Liver (tissue), 9 donors: ENCODE results near the gene METTL23. TPM values are rescaled to one million over a fixed set of nuclear protein-coding genes. Genes with fewer than 3 reads are reported as not detected.

Experiments
- DNase-seq: peaks from one replicate; pipeline ENCODE4 v3.0.0-alpha.2; 2017; ENCODE audit warnings: low spot score
- H3K27ac ChIP-seq, 2 donors: one replicate each; pipeline ENCODE4 v1.7.0; 2013; ENCODE audit warnings: inconsistent platforms in 2 of 2, low read length in 2 of 2, control low read depth in 1 of 2, low read depth in 1 of 2, mild to moderate bottlenecking in 1 of 2
- H3K27me3 ChIP-seq, 4 donors: one replicate each; pipeline versions ENCODE4 v1.6.1 to v1.7.0; 2013; ENCODE audit warnings: low read length in 3 of 4, inconsistent platforms in 1 of 4, mild to moderate bottlenecking in 1 of 4, moderate library complexity in 1 of 4; ENCODE audit not compliant: control insufficient read depth in 4 of 4, insufficient read depth in 4 of 4
- H3K36me3 ChIP-seq, 4 donors: one replicate each; pipeline versions ENCODE4 v1.6.1 to v1.7.0; 2013; ENCODE audit warnings: low read length in 3 of 4, mild to moderate bottlenecking in 3 of 4, low read depth in 1 of 4, moderate library complexity in 1 of 4; ENCODE audit not compliant: control insufficient read depth in 4 of 4, insufficient read depth in 3 of 4
- H3K4me1 ChIP-seq, 4 donors: one replicate each; pipeline versions ENCODE4 v1.6.1 to v1.7.0; 2013; ENCODE audit warnings: low read length in 3 of 4, mild to moderate bottlenecking in 3 of 4, moderate library complexity in 1 of 4; ENCODE audit not compliant: control insufficient read depth in 4 of 4, insufficient read depth in 4 of 4
- H3K4me3 ChIP-seq, 3 donors: one replicate each; pipeline versions ENCODE4 v1.6.1 to v1.7.0; 2013; ENCODE audit warnings: low read length in 3 of 3, control low read depth in 1 of 3, low read depth in 1 of 3, mild to moderate bottlenecking in 1 of 3
- H3K9ac ChIP-seq, 2 donors: one replicate each; pipeline ENCODE4 v1.7.0; 2013; ENCODE audit warnings: low read length in 2 of 2, mild to moderate bottlenecking in 2 of 2, moderate library complexity in 2 of 2, control low read depth in 1 of 2, low read depth in 1 of 2
- H3K9me3 ChIP-seq, 4 donors: one replicate each; pipeline versions ENCODE4 v1.6.1 to v1.7.0; 2013; ENCODE audit warnings: low read length in 3 of 4; ENCODE audit not compliant: control insufficient read depth in 4 of 4
- EGR1 ChIP-seq, 2 donors: IDR thresholded peaks; 2 replicates each; pipeline ENCODE4 v1.6.1; 2016 to 2018; ENCODE audit warnings: antibody characterized with exemption in 2 of 2, low read depth in 2 of 2
- FOXA1 ChIP-seq: IDR thresholded peaks from 2 replicates; pipeline ENCODE4 v1.6.1; 2016; ENCODE audit warnings: antibody characterized with exemption
- FOXA2 ChIP-seq: IDR thresholded peaks from 2 replicates; pipeline ENCODE4 v1.6.1; 2016; ENCODE audit warnings: antibody characterized with exemption
- HNF4A ChIP-seq, 2 donors: conservative IDR thresholded peaks; 2 replicates each; pipeline ENCODE4 v1.6.1; 2016; ENCODE audit warnings: antibody characterized with exemption in 2 of 2, mild to moderate bottlenecking in 2 of 2
- HNF4G ChIP-seq: IDR thresholded peaks from 2 replicates; pipeline ENCODE4 v1.6.1; 2016; ENCODE audit warnings: antibody characterized with exemption
- NR2F2 ChIP-seq: IDR thresholded peaks from 2 replicates; pipeline ENCODE4 v1.6.1; 2016; ENCODE audit warnings: antibody characterized with exemption
- RAD21 ChIP-seq, 2 donors: IDR thresholded peaks; 2 replicates each; pipeline ENCODE4 v1.6.1; 2016; ENCODE audit warnings: antibody characterized with exemption in 2 of 2, mild to moderate bottlenecking in 2 of 2
- RXRA ChIP-seq, 2 donors: IDR thresholded peaks; 2 replicates each; pipeline ENCODE4 v1.6.1; 2017 to 2018; ENCODE audit warnings: antibody characterized with exemption in 2 of 2, mild to moderate bottlenecking in 1 of 2
- SP1 ChIP-seq: IDR thresholded peaks from 2 replicates; pipeline ENCODE4 v1.6.1; 2018; ENCODE audit warnings: antibody characterized with exemption, mild to moderate bottlenecking
- TAF1 ChIP-seq: conservative IDR thresholded peaks from 2 replicates; pipeline ENCODE4 v1.6.1; 2016; ENCODE audit warnings: antibody characterized with exemption, mild to moderate bottlenecking
- YY1 ChIP-seq: IDR thresholded peaks from 2 replicates; pipeline ENCODE4 v1.6.1; 2016; ENCODE audit warnings: antibody characterized with exemption, mild to moderate bottlenecking
- WGBS: extraction: QIAGEN DNeasy Blood & Tissue Kit; methylation state at CpG from one replicate; pipeline ENCODE4 v1.1.7; 2013; 5-methylcytosine and 5-hydroxymethylcytosine counted together
- polyA plus RNA-seq, 2 donors: library from polyadenylated mRNA; stranded (reverse) in 1 of 2; unstranded in 1 of 2; fragments of 200-250 nt in 1 of 2; fragments of >200 nt in 1 of 2; fragmentation: Nextera tagmentation in 1 of 2; extraction: Ambion mirVana in 1 of 2; gene quantifications; one replicate each; pipeline versions ENCODE4 v1.2.1 to v1.2.3, GENCODE V29; 2013 to 2015
- total RNA-seq, 2 donors: library from RNA; depleted of rRNA; stranded (reverse); fragments of >200 nt; gene quantifications; one replicate each; pipeline ENCODE4 v1.2.3, GENCODE V29; 2014
- TF ChIP-seq, protein P1 (sequence below): IDR thresholded peaks from 2 replicates; pipeline ENCODE4 v1.6.1; 2016; ENCODE audit warnings: antibody characterized with exemption
- TF ChIP-seq, protein P2 (sequence below): fragments of 150-350 bp; IDR thresholded peaks from 2 replicates; pipeline ENCODE4 v1.5.1; 2017; ENCODE audit warnings: improper control_type of control experiment, low read depth, low read length; ENCODE audit not compliant: missing input control
- TF ChIP-seq, protein P3 (sequence below): IDR thresholded peaks from 2 replicates; pipeline ENCODE4 v1.6.1; 2016; ENCODE audit warnings: antibody characterized with exemption
- TF ChIP-seq, protein P4 (sequence below): IDR thresholded peaks from 2 replicates; pipeline ENCODE4 v1.6.1; 2016; ENCODE audit warnings: antibody characterized with exemption, mild to moderate bottlenecking
- TF ChIP-seq, protein P5 (sequence below): IDR thresholded peaks from 2 replicates; pipeline ENCODE4 v1.6.1; 2016; ENCODE audit warnings: antibody characterized with exemption
- donor health status: healthy.
- donor health status: healthy.
- donor health status: healthy.
- donor health status: healthy.
- donor health status: healthy.

Gene METTL23
- total and polyA plus RNA-seq, 4 donors, result 15.6 to 37.2 (median 22.1) TPM

DNA sequence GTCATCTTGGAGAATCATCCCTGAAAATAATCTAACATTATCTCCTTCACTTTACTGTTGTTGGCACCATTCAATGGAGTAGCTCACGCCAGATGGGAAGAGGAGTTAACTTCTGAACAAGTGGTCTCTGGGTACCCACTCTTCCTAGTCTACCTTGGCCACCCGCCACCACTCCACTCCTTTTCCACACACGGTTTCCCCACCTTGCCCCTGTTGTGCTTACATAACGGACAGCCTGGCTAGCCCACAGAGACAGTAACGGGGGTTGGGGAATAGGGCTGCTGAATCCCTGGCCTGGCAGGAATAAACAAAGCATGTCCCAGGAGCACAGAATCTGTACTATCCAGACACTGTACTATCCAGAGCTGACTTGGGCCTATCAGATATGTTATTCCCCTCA lies 12.3 kb upstream of the METTL23 start (continued):
- TF ChIP-seq, protein P1, sequence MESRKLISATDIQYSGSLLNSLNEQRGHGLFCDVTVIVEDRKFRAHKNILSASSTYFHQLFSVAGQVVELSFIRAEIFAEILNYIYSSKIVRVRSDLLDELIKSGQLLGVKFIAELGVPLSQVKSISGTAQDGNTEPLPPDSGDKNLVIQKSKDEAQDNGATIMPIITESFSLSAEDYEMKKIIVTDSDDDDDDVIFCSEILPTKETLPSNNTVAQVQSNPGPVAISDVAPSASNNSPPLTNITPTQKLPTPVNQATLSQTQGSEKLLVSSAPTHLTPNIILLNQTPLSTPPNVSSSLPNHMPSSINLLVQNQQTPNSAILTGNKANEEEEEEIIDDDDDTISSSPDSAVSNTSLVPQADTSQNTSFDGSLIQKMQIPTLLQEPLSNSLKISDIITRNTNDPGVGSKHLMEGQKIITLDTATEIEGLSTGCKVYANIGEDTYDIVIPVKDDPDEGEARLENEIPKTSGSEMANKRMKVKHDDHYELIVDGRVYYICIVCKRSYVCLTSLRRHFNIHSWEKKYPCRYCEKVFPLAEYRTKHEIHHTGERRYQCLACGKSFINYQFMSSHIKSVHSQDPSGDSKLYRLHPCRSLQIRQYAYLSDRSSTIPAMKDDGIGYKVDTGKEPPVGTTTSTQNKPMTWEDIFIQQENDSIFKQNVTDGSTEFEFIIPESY, result no peak
- no peak for TF ChIP-seq HNF4A (conservative IDR thresholded peaks at IDR 0.05)

DNA sequence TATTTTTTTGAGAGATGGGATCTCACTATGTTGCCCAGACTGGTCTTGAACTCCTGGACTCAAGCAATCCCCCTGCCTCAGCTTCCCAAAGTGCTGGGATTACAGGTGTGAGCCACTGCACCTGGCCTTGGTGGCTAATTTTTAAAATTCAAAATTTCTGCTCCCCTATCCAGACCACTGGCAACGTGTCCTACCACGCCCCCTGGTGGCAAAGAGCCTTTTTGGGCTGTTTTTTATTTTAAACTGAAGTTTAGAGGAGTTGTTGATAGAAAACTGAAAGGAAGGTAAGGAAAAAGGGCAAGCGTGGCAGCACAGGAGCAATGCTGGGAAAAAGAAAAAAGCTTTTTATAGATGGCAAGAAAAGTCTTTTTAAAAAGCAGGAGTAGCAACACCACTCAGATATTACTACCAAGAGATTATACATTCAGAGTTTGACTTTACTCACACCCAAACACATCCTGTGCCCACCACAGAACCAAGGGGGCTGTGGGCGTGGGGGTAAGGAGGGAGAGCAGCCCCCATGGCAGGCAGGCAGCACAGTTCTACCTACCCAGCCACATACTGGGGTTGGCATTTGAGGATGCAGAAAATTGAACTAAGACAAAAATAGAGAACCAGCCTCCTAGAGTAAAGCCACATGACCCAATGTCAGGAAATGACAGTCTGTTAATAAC lies 11.7 kb upstream of the METTL23 start:
- H3K27me3 ChIP-seq, result no peaks in the 10 kb centered on the region
- H3K4me3 ChIP-seq, result no peak overlapping the region
- WGBS, result 26% methylated on average over 4 of the region's 4 CpGs
- H3K9ac ChIP-seq, result no peak overlapping the region
- peaks cover 9 to 45% (median 37%) of the 10 kb centered on the region in 4 donors for H3K36me3 ChIP-seq
- TF ChIP-seq FOXA2 (no peak), RXRA (IDR thresholded peaks at IDR 0.05) (no peak), TAF1 (no peak), HNF4A (conservative IDR thresholded peaks at IDR 0.05) (no peak), FOXA1 (no peak), RAD21 (IDR thresholded peaks at IDR 0.05) (peak; percentile 81 to 83)
- TF ChIP-seq, protein P2, sequence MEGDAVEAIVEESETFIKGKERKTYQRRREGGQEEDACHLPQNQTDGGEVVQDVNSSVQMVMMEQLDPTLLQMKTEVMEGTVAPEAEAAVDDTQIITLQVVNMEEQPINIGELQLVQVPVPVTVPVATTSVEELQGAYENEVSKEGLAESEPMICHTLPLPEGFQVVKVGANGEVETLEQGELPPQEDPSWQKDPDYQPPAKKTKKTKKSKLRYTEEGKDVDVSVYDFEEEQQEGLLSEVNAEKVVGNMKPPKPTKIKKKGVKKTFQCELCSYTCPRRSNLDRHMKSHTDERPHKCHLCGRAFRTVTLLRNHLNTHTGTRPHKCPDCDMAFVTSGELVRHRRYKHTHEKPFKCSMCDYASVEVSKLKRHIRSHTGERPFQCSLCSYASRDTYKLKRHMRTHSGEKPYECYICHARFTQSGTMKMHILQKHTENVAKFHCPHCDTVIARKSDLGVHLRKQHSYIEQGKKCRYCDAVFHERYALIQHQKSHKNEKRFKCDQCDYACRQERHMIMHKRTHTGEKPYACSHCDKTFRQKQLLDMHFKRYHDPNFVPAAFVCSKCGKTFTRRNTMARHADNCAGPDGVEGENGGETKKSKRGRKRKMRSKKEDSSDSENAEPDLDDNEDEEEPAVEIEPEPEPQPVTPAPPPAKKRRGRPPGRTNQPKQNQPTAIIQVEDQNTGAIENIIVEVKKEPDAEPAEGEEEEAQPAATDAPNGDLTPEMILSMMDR, result peak; percentile 60
- TF ChIP-seq, protein P3, sequence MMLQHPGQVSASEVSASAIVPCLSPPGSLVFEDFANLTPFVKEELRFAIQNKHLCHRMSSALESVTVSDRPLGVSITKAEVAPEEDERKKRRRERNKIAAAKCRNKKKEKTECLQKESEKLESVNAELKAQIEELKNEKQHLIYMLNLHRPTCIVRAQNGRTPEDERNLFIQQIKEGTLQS, result no peak
- peaks cover 0 to 16% (median 9%) of the 10 kb centered on the region in 4 donors for H3K4me1 ChIP-seq
- no peaks in the 10 kb centered on the region for H3K9me3 ChIP-seq
- peak overlapping the region; percentile 22 to 58 for H3K27ac ChIP-seq
- DNase-seq, result peak; percentile 89

DNA sequence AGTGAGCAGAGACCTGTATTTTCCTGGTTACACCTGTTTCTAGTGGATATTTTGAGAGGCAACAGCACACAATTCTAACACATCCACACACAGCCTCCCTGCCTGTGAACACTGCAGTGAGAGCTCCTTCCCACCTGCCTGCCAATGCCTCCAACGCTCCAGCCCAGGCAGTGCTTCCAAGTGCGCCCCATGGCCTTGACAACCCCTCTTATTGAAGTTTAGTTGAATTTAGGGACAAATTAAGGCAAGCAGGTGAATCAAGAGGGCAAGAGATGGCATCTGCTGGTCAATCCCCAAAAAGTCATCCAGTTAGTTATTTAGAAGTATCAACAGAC lies 11.2 kb upstream of the METTL23 start:
- H3K4me3 ChIP-seq, result no peak overlapping the region
- no peaks in the 10 kb centered on the region for H3K9me3 ChIP-seq
- no peak overlapping the region for H3K9ac ChIP-seq
- no peaks in the 10 kb centered on the region for H3K27me3 ChIP-seq
- peaks cover 10 to 50% (median 42%) of the 10 kb centered on the region in 4 donors for H3K36me3 ChIP-seq
- WGBS, result 93% methylated on average over 2 of the region's 2 CpGs
- peaks cover 0 to 16% (median 8%) of the 10 kb centered on the region in 4 donors for H3K4me1 ChIP-seq
- no peak for DNase-seq
- H3K27ac ChIP-seq, result peak overlapping the region; percentile 22 to 58
- TF ChIP-seq, protein P3, result no peak
- TF ChIP-seq, protein P1, result no peak
- TF ChIP-seq HNF4A (conservative IDR thresholded peaks at IDR 0.05) (no peak), RAD21 (IDR thresholded peaks at IDR 0.05) (no peak), TAF1 (no peak), FOXA2 (no peak), RXRA (IDR thresholded peaks at IDR 0.05) (no peak), HNF4G (no peak), NR2F2 (no peak), YY1 (no peak), EGR1 (IDR thresholded peaks at IDR 0.05; ENCODE audit: low read depth in 2 of 2) (no peak), SP1 (no peak), FOXA1 (no peak)
- TF ChIP-seq, protein P4, sequence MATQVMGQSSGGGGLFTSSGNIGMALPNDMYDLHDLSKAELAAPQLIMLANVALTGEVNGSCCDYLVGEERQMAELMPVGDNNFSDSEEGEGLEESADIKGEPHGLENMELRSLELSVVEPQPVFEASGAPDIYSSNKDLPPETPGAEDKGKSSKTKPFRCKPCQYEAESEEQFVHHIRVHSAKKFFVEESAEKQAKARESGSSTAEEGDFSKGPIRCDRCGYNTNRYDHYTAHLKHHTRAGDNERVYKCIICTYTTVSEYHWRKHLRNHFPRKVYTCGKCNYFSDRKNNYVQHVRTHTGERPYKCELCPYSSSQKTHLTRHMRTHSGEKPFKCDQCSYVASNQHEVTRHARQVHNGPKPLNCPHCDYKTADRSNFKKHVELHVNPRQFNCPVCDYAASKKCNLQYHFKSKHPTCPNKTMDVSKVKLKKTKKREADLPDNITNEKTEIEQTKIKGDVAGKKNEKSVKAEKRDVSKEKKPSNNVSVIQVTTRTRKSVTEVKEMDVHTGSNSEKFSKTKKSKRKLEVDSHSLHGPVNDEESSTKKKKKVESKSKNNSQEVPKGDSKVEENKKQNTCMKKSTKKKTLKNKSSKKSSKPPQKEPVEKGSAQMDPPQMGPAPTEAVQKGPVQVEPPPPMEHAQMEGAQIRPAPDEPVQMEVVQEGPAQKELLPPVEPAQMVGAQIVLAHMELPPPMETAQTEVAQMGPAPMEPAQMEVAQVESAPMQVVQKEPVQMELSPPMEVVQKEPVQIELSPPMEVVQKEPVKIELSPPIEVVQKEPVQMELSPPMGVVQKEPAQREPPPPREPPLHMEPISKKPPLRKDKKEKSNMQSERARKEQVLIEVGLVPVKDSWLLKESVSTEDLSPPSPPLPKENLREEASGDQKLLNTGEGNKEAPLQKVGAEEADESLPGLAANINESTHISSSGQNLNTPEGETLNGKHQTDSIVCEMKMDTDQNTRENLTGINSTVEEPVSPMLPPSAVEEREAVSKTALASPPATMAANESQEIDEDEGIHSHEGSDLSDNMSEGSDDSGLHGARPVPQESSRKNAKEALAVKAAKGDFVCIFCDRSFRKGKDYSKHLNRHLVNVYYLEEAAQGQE, result no peak
- TF ChIP-seq, protein P5, sequence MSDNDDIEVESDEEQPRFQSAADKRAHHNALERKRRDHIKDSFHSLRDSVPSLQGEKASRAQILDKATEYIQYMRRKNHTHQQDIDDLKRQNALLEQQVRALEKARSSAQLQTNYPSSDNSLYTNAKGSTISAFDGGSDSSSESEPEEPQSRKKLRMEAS, result no peak
- TF ChIP-seq, protein P2, result no peak
